ENCODE data around the gene KANK4. TPM values are rescaled to one million over a fixed set of nuclear protein-coding genes. Genes with fewer than 3 reads are reported as not detected.

Gene KANK4
- total and polyA plus RNA-seq, 2 of the 4 experiments (the other 2 are of a cell fraction): not detected

DNA sequence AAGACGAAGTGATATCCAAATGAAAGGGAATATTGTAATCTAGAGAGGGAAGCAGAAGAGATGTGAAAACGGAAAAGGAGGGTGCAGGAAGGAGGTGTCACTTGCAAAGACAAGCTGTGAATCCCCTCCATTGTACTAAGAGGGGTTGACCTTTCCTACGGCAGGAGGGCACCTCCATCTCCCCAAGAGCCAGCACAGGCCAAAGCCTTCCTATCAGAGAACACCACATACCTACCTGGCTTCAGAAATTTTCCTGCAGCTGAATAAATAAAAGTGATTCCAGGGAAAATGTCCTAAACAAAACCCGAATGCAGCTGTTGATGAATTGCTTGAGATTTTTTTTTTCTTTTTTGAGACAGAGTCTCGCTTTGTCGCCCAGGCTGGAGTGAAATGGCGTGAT lies 14.3 kb downstream of the KANK4 start:
- no peak overlapping the region for H3K4me2 ChIP-seq (ENCODE audit: low read depth, low read length)
- BruUV-seq (replicated peaks): no TSS peak
- no peak overlapping the region for H2AK9ac ChIP-seq (replicated peaks; ENCODE audit: low read depth, low read length, poor library complexity)
- ChIA-PET POLR2A (ENCODE audit: unreplicated experiment) (no interaction called here), CTCF (no interaction called here)
- no peak overlapping the region for H2BK20ac ChIP-seq (ENCODE audit: low read depth, low read length)
- H2AK5ac ChIP-seq (ENCODE audit: low read depth, low read length): no peak overlapping the region
- H4K91ac ChIP-seq (ENCODE audit: insufficient read depth, low read depth, low read length): no peak overlapping the region
- no peak overlapping the region for H4K5ac ChIP-seq (ENCODE audit: low read depth, low read length)
- H3K18ac ChIP-seq (ENCODE audit: low read depth, low read length): no peak overlapping the region
- no peak overlapping the region for H3K4me3 ChIP-seq (ENCODE audit: insufficient read depth, low read depth, low read length)
- no peak overlapping the region for H3K14ac ChIP-seq (replicated peaks; ENCODE audit: low read depth, low read length)
- no peak overlapping the region for H3K56ac ChIP-seq (ENCODE audit: extremely low read depth, insufficient read depth, low read length)
- ATAC-seq (ENCODE audit: low read depth) (no peak), DNase-seq (no peak)
- intact Hi-C loops (cut with micrococcal nuclease) (no loop called here), in situ Hi-C loops (cut with MboI; ENCODE audit: low sequenced_read_pairs) (no loop called here), dilution Hi-C loops (cut with HindIII; ENCODE audit: low sequenced_read_pairs, unreplicated experiment) (no loop called here)
- H3K4me1 ChIP-seq (ENCODE audit: control insufficient read depth, insufficient read depth, low read length): no peaks in the 10 kb centered on the region
- no CpG with 5 or more reads among the region's 7 CpGs for WGBS, 2 experiments (ENCODE audit: extremely low coverage in 2 of 2, insufficient read length in 1 of 2)
- H2BK5ac ChIP-seq (ENCODE audit: low read depth, low read length, poor library complexity, severe bottlenecking): no peak overlapping the region
- no peaks in the 10 kb centered on the region for H4K20me1 ChIP-seq (ENCODE audit: insufficient read depth, low read length)
- no peaks in the 10 kb centered on the region; the same call in 1 of the 2 replicates for H3K27me3 ChIP-seq (ENCODE audit: control insufficient read depth, insufficient read depth, low read length)
- H3K36me3 ChIP-seq (ENCODE audit: control insufficient read depth, insufficient read depth, low read length): no peaks in the 10 kb centered on the region
- no peak overlapping the region for H2AFZ ChIP-seq (replicated peaks; ENCODE audit: low read length, poor library complexity)
- H3K23ac ChIP-seq (ENCODE audit: low read depth, low read length): no peak overlapping the region
- H3K27ac ChIP-seq (ENCODE audit: insufficient read depth, low read length): no peak overlapping the region
- H3K79me1 ChIP-seq (ENCODE audit: low read depth in 1 of 2, low read length in 2 of 2): no peaks in the 10 kb centered on the region
- no peaks in the 10 kb centered on the region for H3K9me1 ChIP-seq (ENCODE audit: insufficient read depth, low read length)
- no peak overlapping the region for H3K4ac ChIP-seq (ENCODE audit: low read depth, low read length)
- H3K9me3 ChIP-seq (ENCODE audit: control insufficient read depth, insufficient read depth, low read length): no peaks in the 10 kb centered on the region
- no peak overlapping the region for H2BK15ac ChIP-seq (ENCODE audit: low read depth, low read length)
- TF ChIP-seq POLR2A (IDR thresholded peaks at IDR 0.05; ENCODE audit: low read depth, low read length): no peak
- no peak for TF ChIP-seq CEBPB (IDR thresholded peaks at IDR 0.05; ENCODE audit: low read depth, low read length)
- H4K8ac ChIP-seq (ENCODE audit: low read depth in 2 of 2, low read length in 2 of 2): no peak overlapping the region
- no peak overlapping the region for H3K9ac ChIP-seq (ENCODE audit: low read depth, low read length)
- H2BK120ac ChIP-seq (ENCODE audit: low read depth, low read length): no peak overlapping the region

Measured in IMR-90 (cell line).